DOHH2 (cell line): Measurements from ENCODE around the gene DPPA4.
"Not testable (repeated sequence)": the region's sequence is repeated elsewhere in the genome, so short reads cannot be mapped to it uniquely, and the experiment has no call there.

Source experiments
- H3F3A ChIP-seq: fragments of 200-600 bp; sonication (generic), shearing (Covaris generic); 2 replicates; pipeline ENCODE4 v1.6.0; 2016; ENCODE audit warnings: antibody characterized with exemption, mild to moderate bottlenecking; ENCODE audit not compliant: control insufficient read depth, insufficient read depth
- H3K27ac ChIP-seq: fragments of 200-600 bp; sonication (generic); 2 replicates; pipeline ENCODE4 v1.5.1; 2014; ENCODE audit warnings: low read depth, mild to moderate bottlenecking, low read length, moderate library complexity
- H3K27me3 ChIP-seq: fragments of 200-600 bp; sonication (generic); 2 replicates; pipeline ENCODE4 v1.6.1; 2014; ENCODE audit warnings: mild to moderate bottlenecking, low read length, mixed read lengths; ENCODE audit not compliant: control insufficient read depth
- H3K36me3 ChIP-seq: fragments of 200-600 bp; sonication (generic); 2 replicates; pipeline ENCODE4 v1.6.1; 2014; ENCODE audit warnings: mild to moderate bottlenecking, low read length, moderate library complexity, mixed read lengths; ENCODE audit not compliant: control insufficient read depth
- H3K4me1 ChIP-seq: fragments of 200-600 bp; sonication (generic); 2 replicates; pipeline ENCODE4 v1.6.1; 2014; ENCODE audit warnings: mild to moderate bottlenecking, low read length, mixed read lengths; ENCODE audit not compliant: control insufficient read depth
- H3K4me2 ChIP-seq: fragments of 200-600 bp; sonication (generic); 2 replicates; pipeline ENCODE4 v1.6.0; 2014; ENCODE audit warnings: mild to moderate bottlenecking, low read length, moderate library complexity
- H3K4me3 ChIP-seq: fragments of 200-600 bp; sonication (generic); 2 replicates; pipeline ENCODE4 v1.5.1; 2014; ENCODE audit warnings: mild to moderate bottlenecking, low read length, mixed read lengths
- H3K79me2 ChIP-seq: fragments of 200-600 bp; sonication (generic); 2 replicates; pipeline ENCODE4 v1.6.1; 2014; ENCODE audit warnings: mild to moderate bottlenecking, low read length, mixed read lengths; ENCODE audit not compliant: control insufficient read depth
- H3K9me2 ChIP-seq: fragments of 200-600 bp; sonication (generic); replicated peaks from 2 replicates; pipeline ENCODE4 v1.6.1; 2014; ENCODE audit warnings: mild to moderate bottlenecking, low read length, mixed read lengths; ENCODE audit not compliant: control insufficient read depth
- H3K9me3 ChIP-seq: fragments of 200-600 bp; sonication (generic); 2 replicates; pipeline ENCODE4 v1.6.1; 2014; ENCODE audit warnings: antibody characterized with exemption, low read length, mixed read lengths; ENCODE audit not compliant: control insufficient read depth, insufficient read depth
- H4K20me1 ChIP-seq: fragments of 200-600 bp; sonication (generic); 2 replicates; pipeline ENCODE4 v1.6.0; 2014; ENCODE audit warnings: low read depth, mild to moderate bottlenecking, antibody characterized with exemption, low read length, moderate library complexity; ENCODE audit not compliant: control insufficient read depth, insufficient read depth
- EZH2phosphoT487 ChIP-seq: fragments of 200-600 bp; sonication (generic); IDR thresholded peaks from 2 replicates; pipeline ENCODE4 v1.6.1; 2017; ENCODE audit warnings: borderline replicate concordance, mild to moderate bottlenecking, antibody characterized with exemption, low read length, moderate library complexity, mixed read lengths
- TF ChIP-seq, protein P1 (sequence below): fragments of 200-600 bp; sonication (generic); IDR thresholded peaks from one replicate; pipeline ENCODE4 v1.5.1; 2014; ENCODE audit warnings: antibody characterized with exemption, mild to moderate bottlenecking, low read depth, low read length; ENCODE audit not compliant: poor library complexity, severe bottlenecking

DPPA4 gene

DNA sequence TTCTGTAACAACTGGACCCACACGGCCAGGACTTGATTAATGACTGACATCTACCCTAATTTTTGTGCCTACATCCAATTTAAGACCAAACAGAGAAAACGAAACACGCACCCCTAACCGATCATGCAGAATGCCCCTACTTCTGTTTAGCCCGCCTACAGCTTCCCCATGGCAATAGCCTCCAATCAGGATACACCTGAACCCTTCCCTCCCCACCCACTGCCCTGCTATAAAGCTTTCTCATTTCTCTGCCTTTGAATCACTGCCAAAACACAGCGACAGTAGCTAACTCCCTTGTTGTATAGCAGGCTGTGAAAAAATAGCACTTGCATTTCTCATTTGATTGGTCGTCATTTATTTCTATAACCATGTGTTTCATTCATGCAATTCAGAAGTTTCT lies 45.2 kb upstream of the DPPA4 start:
- no peaks in the 10 kb centered on the region for H3K9me3 ChIP-seq
- TF ChIP-seq, protein P1, sequence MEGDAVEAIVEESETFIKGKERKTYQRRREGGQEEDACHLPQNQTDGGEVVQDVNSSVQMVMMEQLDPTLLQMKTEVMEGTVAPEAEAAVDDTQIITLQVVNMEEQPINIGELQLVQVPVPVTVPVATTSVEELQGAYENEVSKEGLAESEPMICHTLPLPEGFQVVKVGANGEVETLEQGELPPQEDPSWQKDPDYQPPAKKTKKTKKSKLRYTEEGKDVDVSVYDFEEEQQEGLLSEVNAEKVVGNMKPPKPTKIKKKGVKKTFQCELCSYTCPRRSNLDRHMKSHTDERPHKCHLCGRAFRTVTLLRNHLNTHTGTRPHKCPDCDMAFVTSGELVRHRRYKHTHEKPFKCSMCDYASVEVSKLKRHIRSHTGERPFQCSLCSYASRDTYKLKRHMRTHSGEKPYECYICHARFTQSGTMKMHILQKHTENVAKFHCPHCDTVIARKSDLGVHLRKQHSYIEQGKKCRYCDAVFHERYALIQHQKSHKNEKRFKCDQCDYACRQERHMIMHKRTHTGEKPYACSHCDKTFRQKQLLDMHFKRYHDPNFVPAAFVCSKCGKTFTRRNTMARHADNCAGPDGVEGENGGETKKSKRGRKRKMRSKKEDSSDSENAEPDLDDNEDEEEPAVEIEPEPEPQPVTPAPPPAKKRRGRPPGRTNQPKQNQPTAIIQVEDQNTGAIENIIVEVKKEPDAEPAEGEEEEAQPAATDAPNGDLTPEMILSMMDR: no peak
- TF ChIP-seq EZH2phosphoT487: no peak
- H3K9me2 ChIP-seq: no peaks in the 10 kb centered on the region
- no peaks in the 10 kb centered on the region for H3K4me1 ChIP-seq
- no peaks in the 10 kb centered on the region for H3K27me3 ChIP-seq
- no peaks in the 10 kb centered on the region for H4K20me1 ChIP-seq
- H3K36me3 ChIP-seq: no peaks in the 10 kb centered on the region
- H3K27ac ChIP-seq: no peak overlapping the region
- no peaks in the 10 kb centered on the region for H3F3A ChIP-seq
- H3K4me2 ChIP-seq: no peak overlapping the region
- no peaks in the 10 kb centered on the region for H3K79me2 ChIP-seq
- H3K4me3 ChIP-seq: no peak overlapping the region

DNA sequence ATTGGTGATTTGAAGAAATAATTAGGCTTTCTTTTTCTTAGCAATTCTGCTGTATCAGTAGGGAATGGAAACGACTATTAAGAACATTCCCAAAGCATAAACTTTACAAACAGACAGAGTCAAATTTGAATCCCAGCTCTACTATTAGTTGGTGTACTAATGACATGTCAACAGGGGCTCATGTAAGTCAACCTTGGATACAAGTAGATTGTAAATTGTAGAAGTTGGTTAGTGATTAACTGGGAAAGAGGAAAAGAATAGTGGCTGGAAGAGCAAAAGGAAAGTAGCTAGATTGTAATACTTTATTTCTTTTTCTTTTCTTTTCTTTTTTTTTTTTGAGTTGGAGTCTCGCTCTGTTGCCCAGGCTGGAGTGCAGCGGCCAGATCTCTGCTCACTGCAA lies 38.6 kb upstream of the DPPA4 start:
- TF ChIP-seq EZH2phosphoT487: no peak
- TF ChIP-seq, protein P1: no peak
- Histone ChIP-seq H3F3A (no peaks in the 10 kb centered on the region), H3K4me2 (no peak overlapping the region), H4K20me1 (no peaks in the 10 kb centered on the region), H3K4me1 (no peaks in the 10 kb centered on the region), H3K36me3 (no peaks in the 10 kb centered on the region), H3K27ac (no peak overlapping the region), H3K27me3 (no peaks in the 10 kb centered on the region), H3K79me2 (no peaks in the 10 kb centered on the region), H3K4me3 (no peak overlapping the region), H3K9me2 (no peaks in the 10 kb centered on the region), H3K9me3 (no peaks in the 10 kb centered on the region)

- not testable (repeated sequence) for H4K20me1 ChIP-seq, H3K36me3 ChIP-seq, H3K27ac ChIP-seq, H3K9me3 ChIP-seq, H3K4me3 ChIP-seq, H3K4me2 ChIP-seq, H3K27me3 ChIP-seq, H3K4me1 ChIP-seq, H3F3A ChIP-seq, H3K79me2 ChIP-seq, H3K9me2 ChIP-seq
Measured at GRCh38 chr3:109374434-109374833, 37.1 kb upstream of the DPPA4 start.

DNA sequence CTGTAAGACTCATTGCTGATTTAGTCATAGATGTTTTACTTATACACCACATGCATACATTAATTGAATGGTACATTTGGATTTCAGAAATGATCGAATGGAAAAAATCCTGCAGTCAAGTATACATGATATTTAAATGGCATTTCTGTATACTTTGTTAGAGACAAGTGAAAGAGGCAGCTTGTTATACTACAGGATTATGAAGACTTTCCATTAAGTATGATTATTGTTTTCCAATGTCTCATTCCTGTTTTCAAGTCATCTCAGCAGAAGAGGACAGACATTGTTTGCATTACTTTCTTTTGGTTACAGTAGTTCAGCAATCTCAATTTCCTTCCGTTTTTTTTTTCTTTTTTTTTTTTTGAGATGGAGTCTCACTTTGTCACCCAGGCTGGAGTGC lies 36.6 kb upstream of the DPPA4 start:
- Histone ChIP-seq H3K9me3 (no peaks in the 10 kb centered on the region), H3K36me3 (no peaks in the 10 kb centered on the region), H3K4me2 (no peak overlapping the region), H3K79me2 (no peaks in the 10 kb centered on the region), H3K4me1 (no peaks in the 10 kb centered on the region), H3K4me3 (no peak overlapping the region), H3F3A (no peaks in the 10 kb centered on the region), H3K27me3 (no peaks in the 10 kb centered on the region), H3K27ac (no peak overlapping the region), H3K9me2 (no peaks in the 10 kb centered on the region), H4K20me1 (no peaks in the 10 kb centered on the region)
- TF ChIP-seq, protein P1: no peak
- TF ChIP-seq EZH2phosphoT487: no peak
